Measurements from ENCODE around the gene APBA2. TPM values are rescaled to one million over a fixed set of nuclear protein-coding genes. Genes with fewer than 3 reads are reported as not detected.

APBA2 gene
- total and polyA plus RNA-seq, 11 donors: 0.16 to 1.3 (median 0.40) TPM; not detected in 2

- Histone ChIP-seq H3K27ac (no peak overlapping the region), H3K4me1 (no peaks in the 10 kb centered on the region), H3K36me3 (no peaks in the 10 kb centered on the region), H3K4me3 (no peak overlapping the region), H3K27me3 (peaks cover 0 to 6% (median 0%) of the 10 kb centered on the region in 9 donors), H3K9me3 (no peaks in the 10 kb centered on the region)
- intact Hi-C loops (cut with DNase I): no loop called here
- no peak for TF ChIP-seq POLR2A (IDR thresholded peaks at IDR 0.05)
- TF ChIP-seq CTCF (IDR thresholded peaks at IDR 0.05): no peak
- no peak for ATAC-seq
- no peak for DNase-seq
- WGBS, 4 donors: 59 to 80% (median 63%) methylated on average over 10 of the region's 10 CpGs
Measured at GRCh38 chr15:29062179-29062591, 176.4 kb downstream of the APBA2 start.

DNA sequence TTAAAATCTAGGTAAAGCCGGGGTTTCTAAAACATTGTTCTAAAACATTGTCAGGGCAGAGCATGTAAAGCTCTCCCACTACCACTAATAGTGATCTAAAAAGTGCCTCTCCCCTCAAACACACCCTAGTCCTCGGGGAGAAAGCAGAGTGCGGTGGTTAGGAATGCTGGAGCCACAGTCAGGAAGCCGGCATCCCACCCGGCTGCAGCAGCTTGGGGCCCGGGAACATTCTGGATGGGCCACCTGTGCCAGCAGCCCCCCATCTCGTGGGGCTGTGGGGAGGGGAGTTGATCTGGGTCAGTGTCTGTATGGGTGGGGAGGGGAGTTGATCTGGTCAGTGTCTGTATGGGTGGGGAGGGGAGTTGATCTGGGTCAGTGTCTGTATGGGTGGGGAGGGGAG is 176.9 kb downstream of the APBA2 start:
- no peak overlapping the region for H3K4me3 ChIP-seq
- 50 to 65% (median 55%) methylated on average over 7 of the region's 7 CpGs for WGBS, 4 donors
- H3K27me3 ChIP-seq: peaks cover 0 to 6% (median 0%) of the 10 kb centered on the region in 9 donors
- no peaks in the 10 kb centered on the region for H3K4me1 ChIP-seq
- H3K36me3 ChIP-seq: no peaks in the 10 kb centered on the region
- H3K27ac ChIP-seq: no peak overlapping the region
- no peak for ATAC-seq
- DNase-seq: no peak
- H3K9me3 ChIP-seq: no peaks in the 10 kb centered on the region
- no peak for TF ChIP-seq CTCF (IDR thresholded peaks at IDR 0.05)
- TF ChIP-seq POLR2A (IDR thresholded peaks at IDR 0.05): no peak
- intact Hi-C loops (cut with DNase I): no loop called here

DNA sequence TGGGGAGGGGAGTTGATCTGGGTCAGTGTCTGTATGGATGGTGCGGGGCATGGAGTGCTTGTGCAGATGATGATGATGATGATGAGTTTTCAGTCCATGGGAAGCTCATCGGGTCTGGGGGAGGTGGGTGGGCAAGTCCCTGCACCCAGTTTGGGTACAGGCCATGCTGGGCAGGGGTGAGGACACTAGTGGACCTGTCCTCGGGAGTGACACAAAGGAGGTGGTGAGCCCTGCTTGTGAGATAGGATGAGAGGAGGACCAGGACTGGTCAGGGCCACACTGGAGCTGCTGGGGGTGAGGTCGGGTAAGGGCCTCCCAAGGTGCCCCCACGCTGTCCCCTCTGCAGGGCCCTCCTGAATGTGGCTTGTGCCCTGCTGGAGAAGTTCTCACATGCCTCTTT is 177.9 kb downstream of the APBA2 start:
- Histone ChIP-seq H3K4me3 (no peak overlapping the region), H3K27ac (no peak overlapping the region), H3K27me3 (peaks cover 0 to 6% (median 0%) of the 10 kb centered on the region in 9 donors), H3K4me1 (no peaks in the 10 kb centered on the region), H3K36me3 (no peaks in the 10 kb centered on the region), H3K9me3 (no peaks in the 10 kb centered on the region)
- WGBS, 4 donors: 77 to 89% (median 82%) methylated on average over 5 of the region's 5 CpGs
- no peak for ATAC-seq
- intact Hi-C loops (cut with DNase I): no loop called here
- DNase-seq: no peak
- TF ChIP-seq CTCF (IDR thresholded peaks at IDR 0.05): no peak
- TF ChIP-seq POLR2A (IDR thresholded peaks at IDR 0.05): no peak

GRCh38 chr15:29064290-29064689 is 178.5 kb downstream of the APBA2 start:
- DNase-seq: no peak
- no peak for TF ChIP-seq CTCF (IDR thresholded peaks at IDR 0.05)
- TF ChIP-seq POLR2A (IDR thresholded peaks at IDR 0.05): no peak
- intact Hi-C loops (cut with DNase I): no loop called here
- H3K27me3 ChIP-seq: peaks cover 0 to 6% (median 0%) of the 10 kb centered on the region in 9 donors
- peaks cover 0 to 5% (median 0%) of the 10 kb centered on the region in 12 donors for H3K9me3 ChIP-seq
- H3K4me3 ChIP-seq: no peak overlapping the region
- 62 to 69% (median 66%) methylated on average over 8 of the region's 8 CpGs for WGBS, 4 donors
- no peaks in the 10 kb centered on the region for H3K4me1 ChIP-seq
- ATAC-seq: no peak
- no peaks in the 10 kb centered on the region for H3K36me3 ChIP-seq
- no peak overlapping the region for H3K27ac ChIP-seq

Data from heart left ventricle (tissue), 16 donors.